Hippocampal formation (tissue), 2 donors: ENCODE measurements around the gene NDST1.
"Not testable (repeated sequence)": the region's sequence is repeated elsewhere in the genome, so short reads cannot be mapped to it uniquely, and the experiment has no call there.

Experiments used
- DNase-seq, 2 donors: peaks; one replicate each; lab custom pipeline; 2025; lab: John Stamatoyannopoulos, UW

Gene NDST1

DNA sequence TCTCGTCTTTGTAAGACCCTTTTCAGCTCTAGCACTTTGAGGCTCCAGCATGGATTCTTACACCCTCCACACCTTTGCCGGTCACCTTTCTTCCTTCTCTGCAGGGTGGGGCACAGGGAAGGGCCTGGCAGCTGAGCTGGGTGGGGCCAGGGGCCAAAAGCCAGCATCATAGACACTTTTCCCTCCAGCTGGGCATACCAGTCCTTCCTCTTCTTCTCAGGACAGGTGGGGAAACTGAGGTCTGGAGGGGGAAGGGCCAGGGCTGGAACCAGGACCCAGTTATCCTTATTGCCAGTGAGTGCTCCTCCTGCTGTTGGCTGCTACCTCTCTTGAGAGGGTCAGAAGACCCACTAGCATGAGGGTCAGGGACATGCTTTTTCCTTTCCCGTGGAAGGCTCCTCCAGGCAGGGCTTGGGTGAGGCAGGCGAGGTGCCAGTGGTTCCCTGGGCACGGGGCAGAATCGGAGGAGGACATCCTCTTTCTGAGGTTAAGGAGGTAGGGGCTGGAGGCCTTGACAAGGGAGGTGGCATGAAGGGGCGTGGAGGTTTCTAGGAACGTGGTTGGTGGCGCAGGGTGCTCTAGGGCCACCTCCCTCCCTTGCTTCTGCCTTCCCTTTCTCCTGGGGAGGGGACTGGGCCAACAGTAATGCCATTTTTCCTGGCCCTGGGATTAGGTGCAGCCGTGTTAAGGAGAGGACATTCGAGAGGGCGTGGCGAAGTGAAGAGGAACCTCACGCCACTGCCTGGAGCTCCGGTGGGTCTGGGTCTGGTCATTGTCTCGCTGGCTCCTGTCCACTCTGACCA, at the start of gene NDST1:
Gene NDST1, plus strand, starts transcription at position 658 of the 803 bp plus-strand sequence. CDS start 13,124 bp downstream, outside the sequence.
- DNase-seq = no peak

DNA sequence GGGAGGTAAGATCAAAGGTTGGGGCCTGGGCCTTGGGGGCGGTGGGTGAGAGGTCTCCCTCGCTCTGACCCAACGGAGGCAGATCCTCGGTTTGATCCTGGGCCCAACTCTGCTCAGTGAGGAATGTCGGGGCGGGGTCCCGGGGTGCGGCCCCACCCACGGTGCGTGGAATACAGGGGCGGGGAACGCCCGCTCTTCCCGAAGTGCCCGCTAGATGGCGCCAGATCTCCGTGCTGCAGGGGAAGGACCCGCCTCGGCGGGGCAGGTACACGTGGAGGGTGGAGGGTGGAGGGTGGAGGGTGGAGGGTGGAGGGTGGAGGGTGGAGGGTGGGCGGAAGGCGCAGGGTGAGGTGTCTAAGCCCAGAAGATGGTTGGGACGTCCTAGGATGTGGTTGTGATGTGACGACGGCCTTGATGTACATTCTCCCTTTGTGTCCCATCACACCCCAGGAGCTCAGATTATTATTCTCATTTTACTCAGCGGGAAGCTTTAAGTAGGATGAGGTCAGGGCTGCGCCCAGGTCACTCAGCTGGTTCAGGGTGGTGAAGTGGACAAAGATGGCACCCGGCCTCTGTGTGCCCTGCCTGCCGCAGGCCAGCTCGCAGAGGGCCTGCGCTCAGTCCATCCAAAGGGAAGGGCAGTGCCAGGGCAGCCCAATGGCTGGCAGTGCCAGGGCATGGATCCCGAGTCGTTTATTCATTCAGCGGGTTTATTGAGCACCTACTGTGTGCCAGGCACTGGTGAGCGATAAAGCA, 49.0 kb upstream of the NDST1 start:
- peak in 1 of 2 donors; percentile 67 for DNase-seq

DNA sequence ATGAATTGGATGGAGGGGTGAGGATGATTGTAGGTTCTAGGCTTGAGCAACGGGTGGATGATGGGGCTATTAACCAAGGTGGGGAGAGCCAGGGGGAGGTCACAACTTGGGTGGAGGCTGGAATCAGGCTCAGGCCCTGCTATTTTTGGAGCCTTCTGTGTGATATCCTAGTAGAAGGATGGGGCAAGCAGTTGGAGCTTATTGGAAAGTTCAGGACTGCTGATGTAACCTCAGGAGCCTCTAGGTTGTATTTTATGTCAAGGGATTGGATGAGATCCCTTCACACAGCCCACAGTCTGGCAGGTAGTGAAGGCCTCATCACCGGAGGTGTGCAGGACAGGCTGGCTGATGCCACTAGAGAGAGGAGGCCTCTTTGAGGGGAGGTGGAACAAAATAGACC, 47.1 kb upstream of the NDST1 start:
- no peak for DNase-seq

DNA sequence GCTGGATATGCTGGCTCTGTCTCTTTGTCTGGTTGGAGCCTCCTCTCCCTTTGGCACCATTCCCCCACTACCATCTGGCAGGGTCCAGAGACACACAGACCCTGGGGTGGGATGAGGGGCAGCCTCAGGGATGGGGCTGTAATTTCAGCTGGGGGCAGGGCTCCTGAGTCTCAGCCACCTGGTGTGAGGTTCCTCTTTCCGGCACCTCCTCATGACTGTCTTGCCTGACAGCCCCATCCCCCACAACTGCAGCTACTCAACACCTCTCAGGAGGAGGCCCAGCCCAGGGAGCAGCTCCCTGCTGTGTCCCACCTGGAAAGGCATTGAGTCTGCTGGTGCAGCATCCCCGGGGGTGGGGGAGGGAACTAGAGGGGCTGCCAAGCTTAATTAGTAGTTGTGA, 46.7 kb upstream of the NDST1 start:
- no peak for DNase-seq

DNA sequence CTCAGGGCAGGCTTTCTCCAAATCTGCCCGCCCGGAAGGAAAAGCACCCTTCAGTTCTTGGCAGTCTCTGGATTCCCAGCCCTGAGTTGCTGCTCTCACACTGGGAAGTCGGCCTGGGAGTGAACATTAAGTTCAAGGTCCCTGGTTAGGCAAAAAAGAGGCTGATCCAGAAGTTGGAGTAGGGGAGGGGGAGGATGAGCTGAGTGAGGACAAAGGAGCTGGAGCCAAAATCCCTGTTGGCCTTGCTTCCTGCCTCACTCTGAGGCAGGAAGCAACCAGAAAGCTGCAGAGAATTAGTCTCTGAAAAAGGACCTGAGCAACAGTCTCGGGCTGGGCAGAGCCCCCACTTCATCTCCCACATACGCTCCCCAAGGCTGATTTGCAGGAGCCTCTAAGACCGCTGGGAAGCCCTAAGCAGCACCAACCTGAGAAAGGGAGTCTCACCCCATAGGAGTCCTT, 43.3 kb upstream of the NDST1 start:
- no peak for DNase-seq

DNA sequence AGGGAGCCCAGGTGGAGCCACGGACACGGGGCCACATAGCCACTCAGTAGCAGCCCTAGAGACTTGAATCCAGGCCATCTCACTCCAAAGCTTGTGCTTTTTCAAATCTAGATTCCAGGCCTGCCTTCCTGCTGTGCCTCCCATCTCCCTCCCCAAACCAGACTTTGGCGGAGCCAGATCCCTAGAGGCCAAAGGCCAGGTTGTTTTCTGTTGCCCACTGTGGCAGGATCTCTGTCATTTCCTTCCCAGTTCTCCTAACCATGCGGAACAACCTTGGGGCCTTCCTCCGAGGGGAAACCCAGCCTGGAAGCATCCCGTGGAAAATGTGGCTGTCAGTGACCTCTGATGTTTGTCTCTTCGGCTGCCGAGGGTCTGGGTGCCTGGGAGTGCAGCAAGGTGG, 42.0 kb upstream of the NDST1 start:
- no peak for DNase-seq

DNA sequence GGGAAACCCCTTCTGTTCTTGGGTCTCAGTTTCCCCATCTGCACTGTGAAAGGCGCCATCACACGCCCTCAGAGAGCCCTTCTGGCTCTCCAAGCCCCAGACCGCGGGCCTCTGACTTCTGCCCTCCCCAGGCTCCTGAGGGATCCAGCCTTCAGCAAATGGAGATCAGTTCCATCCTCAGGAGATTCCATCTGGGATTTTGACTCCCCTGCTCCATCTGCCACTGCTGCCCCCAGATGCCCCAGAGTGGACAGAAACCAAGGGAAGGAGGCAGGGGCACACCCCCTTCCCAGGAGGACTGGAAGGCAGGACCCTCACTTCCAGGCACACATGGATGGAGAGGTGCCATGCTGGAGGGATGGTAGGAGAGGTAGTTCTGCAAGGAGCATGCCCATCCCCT, 39.7 kb upstream of the NDST1 start:
- no peak for DNase-seq

DNA sequence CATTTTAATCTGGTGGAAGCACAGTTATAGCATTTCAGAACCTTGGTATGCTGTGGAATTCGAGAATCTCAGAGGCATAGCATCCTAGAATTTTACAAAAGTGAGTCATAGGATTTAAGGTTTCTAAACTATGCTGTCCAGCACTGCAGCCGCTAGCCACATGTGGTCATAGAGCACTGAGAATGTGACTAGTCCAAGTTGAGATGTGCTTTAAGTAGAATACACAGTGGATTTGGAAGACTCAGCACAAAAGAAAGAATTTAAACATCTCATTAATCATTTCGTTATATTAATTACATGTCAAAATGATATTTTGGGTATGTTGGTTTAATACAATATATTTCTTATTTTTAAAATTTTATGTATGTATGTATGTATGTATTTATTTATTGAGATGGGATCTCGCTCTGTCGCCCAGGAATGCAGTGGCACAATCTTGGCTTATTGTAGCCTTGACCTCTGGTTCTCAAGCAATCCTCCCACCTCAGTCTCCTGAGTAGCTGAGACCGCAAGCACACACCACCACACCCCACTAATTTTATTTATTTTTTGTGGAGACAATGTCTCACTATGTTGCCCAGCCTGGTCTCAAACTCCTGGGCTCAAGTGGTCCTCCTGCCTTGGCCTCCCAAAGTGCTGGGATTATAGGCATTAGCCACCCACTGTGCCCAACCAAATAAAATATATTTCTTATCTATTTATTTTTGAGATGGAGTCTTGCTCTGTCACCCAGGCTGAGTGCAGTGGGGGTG, 38.0 kb upstream of the NDST1 start:
- no peak for DNase-seq

DNA sequence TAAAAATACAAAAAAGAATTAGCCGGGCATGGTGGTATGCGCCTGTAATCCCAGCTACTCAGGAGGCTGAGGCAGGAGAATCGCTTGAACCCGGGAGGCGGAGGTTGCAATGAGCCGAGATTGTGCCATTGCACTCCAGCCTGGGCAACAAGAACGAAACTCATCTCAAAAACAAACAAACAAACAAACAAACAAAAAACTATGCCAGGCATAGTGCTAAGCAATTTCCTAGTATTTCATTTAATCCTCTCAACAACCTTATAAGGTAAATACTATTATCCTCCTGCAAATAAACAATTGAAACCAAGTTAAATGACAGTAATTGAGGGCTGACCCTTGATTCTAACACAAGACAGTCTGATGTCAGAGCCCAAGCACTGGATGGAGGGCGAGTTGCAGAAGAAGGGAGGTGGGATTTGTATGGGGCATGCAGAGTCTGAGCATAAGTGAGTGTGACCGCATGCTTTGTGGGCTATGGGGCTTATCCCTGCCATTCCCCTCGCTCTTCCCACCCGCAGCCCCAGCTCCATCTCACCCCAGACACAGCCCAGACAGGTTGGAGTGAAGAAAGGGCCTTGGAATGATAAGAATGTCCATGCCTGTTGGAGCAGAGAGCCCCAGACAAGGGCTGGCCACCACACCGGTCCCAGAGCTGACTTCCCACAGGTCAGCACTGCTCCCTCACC, 34.1 kb upstream of the NDST1 start:
- DNase-seq = no peak

DNA sequence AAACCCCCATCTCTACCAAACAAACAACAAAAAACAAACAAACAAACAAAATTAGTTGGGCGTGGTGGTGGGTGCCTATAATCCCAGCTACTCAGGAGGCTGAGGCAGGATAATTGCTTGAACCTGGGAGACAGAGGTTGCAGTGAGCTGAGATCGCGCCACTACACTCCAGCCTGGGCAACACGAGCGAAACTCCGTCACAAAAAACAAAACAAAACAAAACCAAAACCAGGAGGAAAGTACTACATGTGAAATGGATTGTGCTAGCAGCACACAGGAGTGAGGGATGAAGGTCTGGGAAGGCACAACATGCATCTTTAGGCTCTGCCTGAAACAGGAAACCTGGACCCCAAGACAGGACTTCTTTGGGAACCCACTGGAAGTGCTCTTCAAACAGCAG, 31.4 kb upstream of the NDST1 start:
- DNase-seq = not testable (repeated sequence)

DNA sequence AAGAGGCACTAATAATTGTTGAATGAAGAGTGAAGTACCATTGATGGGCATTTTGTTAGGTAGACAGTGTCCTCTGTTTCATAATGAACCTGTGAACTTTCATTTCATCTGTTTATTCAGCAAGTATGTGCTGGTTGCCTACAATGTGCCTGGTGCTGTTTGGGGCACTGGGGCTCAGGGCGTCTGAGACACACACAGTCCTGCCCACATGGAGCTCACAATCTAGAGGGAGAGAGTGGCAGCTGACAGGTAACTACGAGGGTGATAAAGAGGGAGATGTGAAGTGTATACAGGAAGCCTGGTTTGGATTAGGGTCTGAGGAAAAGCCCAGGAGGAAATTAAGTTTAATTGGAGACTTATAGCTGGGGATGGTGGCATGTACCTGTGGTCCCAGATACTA, 28.5 kb upstream of the NDST1 start:
- DNase-seq = no peak

DNA sequence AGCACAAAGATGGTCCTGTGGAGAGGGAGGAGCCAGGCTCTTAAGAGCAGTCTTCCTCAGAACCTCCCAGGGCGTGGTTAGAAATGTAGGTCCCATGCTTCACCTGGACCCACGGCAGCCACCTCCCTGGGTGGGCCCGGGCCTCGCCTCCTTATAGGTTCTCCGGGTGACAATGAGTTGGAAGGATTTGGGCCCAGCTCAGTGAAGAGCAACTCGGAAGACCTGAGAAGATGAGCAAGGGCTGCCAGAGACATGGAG, 26.3 kb upstream of the NDST1 start:
- DNase-seq = no peak

DNA sequence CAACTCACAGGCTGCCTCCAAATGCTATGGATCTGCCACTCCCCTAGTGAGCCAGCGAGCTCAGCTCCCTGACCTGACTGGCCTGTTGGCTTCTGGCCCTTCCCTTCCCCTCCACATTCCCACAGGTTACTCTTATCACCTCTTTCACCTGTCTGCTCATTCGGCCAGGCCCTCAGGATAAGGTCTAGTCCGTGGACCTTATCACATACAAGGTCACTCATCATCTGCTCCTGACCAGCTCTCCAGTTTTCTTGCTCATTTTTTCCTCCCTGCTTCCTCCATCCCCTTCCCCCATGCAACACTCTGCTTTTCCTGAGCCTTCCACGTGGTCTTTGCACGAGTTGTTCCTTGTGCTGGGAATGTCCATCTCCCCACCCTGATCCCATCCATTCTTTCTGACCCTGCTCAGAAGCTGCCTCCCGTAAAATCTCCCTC, 25.9 kb upstream of the NDST1 start:
- no peak for DNase-seq

DNA sequence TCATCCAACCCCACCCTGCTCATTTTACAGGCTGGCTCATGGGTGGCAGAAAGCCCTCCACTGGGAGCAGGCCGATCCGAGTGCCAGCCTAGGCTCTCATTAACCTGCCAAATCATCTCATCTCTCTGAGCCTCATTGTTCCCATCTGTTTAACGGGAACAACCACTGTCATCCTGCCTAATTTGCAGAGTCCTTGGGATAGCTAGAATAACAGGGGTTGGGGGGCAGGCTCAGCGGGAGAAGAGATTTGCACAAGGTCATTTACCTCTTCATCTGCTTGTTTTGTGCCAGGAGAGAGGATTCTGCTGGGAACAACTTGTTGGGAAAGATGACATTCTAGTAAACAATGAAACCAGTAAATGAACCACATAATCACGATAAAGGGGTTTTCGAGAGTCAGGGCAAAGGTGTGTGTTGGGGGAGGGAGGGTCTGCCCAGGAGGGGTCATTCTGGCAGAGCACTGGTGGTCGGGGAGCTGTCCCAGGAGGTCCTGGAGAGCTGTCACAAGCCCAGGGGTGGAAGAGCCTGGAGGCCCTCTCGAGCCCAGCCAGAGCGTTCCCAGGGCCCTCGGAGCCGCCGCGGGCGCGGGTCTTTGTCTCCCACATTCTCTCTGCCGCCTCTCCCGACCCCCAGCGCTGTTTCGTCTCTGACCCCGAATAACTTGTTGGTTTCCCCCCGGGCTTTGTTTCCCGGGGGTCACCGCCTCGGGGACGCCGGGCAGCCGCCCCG, 22.8 kb upstream of the NDST1 start:
- no peak for DNase-seq

DNA sequence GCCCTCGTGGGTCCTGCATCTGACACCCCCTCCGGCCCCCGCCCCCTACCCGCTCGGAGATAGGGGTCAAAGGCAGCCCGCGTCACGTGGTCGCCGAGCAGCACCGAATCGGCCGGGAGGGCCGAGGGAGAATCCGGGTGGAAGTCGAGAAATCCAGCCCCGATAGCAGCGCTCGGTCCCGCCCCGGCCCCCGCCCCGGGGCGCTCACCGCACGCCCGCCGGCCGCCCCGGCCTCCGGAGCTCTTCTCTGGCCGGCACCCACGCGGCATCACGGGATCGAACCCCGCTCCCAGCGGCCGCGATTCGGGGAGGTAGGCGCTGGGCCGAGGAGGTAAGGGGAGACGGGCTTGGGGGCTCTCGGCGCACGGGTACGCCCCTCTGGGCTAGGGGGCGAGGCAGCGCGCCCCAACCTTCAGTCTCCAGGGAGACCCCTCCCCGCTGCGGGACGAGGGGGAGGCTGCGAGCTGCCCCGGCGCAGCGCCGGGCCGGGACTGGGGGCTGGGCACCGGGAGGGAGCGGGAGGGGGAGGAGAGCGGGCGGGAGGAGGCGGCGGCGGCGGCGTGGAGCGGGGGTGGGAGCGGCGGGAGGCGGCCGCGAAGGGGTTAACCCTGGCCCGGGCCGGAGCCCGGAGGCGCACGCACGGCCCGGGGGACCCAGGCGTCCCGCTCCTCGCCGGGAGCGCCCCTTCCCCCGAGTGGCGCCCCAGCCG, 22.1 kb upstream of the NDST1 start:
- DNase-seq = peak in 1 of 2 donors; percentile 65

DNA sequence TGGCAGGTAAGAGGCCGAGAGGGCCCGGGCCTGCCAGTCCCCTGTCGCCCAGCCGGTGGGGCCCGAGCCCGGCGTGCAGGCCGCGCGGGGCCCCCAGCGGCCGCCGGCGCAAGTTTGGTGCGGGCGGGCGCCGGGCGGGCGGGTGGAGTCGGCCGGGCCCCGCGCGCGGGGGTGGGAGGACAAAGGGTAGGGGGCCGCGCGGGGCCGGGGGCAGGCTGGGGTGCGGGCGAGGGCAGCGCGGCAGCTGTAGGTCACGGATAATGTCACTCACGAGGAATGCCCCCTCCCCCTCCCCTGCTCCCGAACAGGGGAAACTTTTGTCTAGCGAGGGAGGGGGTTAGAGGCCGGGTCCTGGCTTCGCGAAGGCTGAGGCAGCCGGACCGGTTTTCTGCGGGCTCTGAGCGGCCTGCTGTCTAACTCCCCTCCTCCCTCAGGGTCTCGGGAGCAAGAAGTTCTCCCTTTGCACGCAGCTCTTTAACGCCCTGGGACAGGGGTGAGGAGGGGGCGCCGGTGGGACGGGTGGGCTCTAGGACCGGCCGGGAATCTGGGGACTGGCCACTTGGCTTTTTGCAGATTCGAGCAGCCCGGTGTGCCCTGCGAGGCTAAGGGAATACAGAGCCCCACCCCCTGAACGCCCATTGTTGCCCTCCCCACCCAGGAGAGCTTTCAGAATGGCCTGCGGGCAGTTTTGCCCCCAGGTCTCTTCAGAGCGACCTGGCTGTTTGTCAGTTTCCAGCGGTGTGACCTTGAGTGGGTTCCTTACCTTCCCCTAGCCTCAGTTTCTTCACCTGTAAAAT, 21.3 kb upstream of the NDST1 start:
- DNase-seq = peak in 1 of 2 donors; percentile 65

DNA sequence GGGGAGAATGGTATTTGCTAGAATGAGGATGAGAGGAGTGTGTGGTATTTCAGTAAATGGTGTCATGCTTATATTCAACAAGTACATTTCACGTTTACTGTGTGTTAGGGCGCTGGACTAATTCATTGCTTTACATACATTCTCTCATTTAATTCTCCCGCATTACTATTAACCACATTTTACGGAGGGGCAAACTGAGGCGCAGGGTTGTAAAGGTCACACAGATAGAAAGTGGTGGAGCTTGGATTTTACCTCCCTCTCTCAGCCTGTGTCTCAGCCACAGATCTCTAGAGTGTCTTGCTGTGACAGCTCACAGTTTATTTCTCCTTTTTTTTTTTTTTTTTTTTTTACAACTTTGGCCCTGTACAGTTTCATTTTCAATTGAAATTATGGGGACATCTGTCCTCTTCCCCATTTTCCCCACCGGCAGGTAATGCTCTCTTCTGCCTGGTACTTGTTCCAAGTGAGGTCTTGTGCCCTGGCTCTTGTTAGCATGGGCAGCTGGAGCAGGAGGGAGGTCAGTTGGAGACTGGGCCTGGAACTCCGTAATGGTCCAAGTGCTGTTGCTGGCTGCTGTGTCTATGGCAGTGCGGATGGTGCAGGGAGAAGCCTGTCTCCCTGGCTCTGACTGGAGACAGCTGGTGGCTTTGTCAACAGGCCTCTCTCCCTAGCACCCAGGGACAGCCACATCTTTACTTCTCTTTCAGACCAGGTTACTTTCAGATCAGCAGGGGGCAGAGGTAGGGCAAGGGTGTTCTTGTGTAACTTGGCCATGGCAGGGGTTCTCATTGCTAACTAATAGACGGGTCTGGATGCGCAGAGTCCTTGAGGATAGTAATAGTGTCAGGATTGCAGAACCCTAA, 20.5 kb upstream of the NDST1 start:
- DNase-seq = peak; percentile 42 to 63

DNA sequence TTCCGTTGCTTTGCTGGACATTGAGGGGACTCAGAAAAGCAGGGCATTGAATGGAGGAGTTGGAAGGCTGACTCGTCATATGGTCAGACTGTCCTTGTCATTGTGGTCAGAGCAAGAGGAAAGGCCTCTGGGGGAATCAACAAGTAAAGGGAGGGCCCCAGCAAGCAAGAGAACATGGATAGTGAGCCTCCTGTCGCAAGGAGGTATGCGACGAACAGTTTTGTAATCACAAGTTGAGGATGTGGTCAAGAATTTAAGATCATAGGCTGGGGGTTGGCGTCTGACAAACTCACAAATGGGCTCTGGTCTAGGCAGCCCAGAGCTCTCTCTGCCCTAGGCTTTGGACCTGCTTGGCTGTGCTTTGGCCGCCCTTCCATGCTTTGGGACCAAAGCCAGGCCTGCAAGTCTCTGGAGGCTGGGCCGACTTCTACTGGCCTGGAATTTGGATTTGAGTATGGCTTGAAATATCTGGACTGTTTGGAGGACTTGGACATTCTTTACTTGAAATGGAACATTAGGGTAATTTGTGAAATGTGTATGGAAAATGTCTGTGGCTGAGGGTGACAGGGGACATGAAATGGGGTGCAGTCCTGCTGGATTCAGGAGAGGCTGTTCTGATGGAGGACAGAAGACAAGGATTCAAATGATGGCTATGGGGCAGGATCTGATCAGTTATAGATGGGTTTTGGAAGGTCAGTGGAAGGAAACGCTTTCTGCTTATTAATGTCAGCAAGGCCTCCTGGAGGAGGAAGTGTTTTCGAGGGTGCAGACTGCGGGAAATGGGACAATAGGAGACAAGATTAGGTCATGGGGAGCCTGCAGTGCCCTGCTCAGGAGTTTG, 19.2 kb upstream of the NDST1 start:
- DNase-seq = peak; percentile 50 to 58
